Endothelial cell of umbilical vein (primary cell): Measurements from ENCODE around the gene BZW1. TPM values are rescaled to one million over a fixed set of nuclear protein-coding genes. Genes with fewer than 3 reads are reported as not detected.
A peak's percentile ranks its signal among the peaks of the same experiment; 100 is the strongest.

Source experiments
- BruUV-seq: library from RNA; stranded (reverse); fragments of 400-500 nt; replicated peaks from 2 replicates; lab custom pipeline; 2021; lab: Mats Ljungman, UMichigan
- CTCF ChIA-PET: fragments of 300-600, 350-600 bp; sonication (Branson Sonifier 250); formaldehyde crosslinking; loops from one replicate; lab custom pipeline; 2021; ENCODE audit warnings: antibody characterized with exemption, inconsistent platforms; lab: Charles Lee
- POLR2A ChIA-PET: fragments of 300-600, 350-600 bp; sonication (Branson Sonifier 250); formaldehyde crosslinking; loops from one replicate; lab custom pipeline; 2021; ENCODE audit warnings: antibody characterized with exemption, inconsistent platforms; lab: Charles Lee
- DNase-seq: peaks from one replicate; pipeline ENCODE4 v3.0.0-alpha.2; 2011; ENCODE audit warnings: low read depth, low spot score
- FAIRE-seq: peaks from 2 replicates; lab custom pipeline; 2011; peaks lifted over from hg19 to GRCh38; lab: Jason Lieb, UNC
- H2AFZ ChIP-seq: 2 replicates; pipeline ENCODE4 v1.6.0; 2012; ENCODE audit warnings: low read depth, low read length, control low read depth, inconsistent platforms
- H3K27ac ChIP-seq: 2 replicates; pipeline ENCODE4 v1.5.1; 2011; ENCODE audit warnings: low read depth, mild to moderate bottlenecking, control low read depth, low read length, moderate library complexity; ENCODE audit not compliant: insufficient read depth
- H3K27me3 ChIP-seq, 2 experiments: 2 replicates each; pipeline versions ENCODE4 v1.6.0 to v1.6.1; 2011; ENCODE audit warnings: low read length in 2 of 2, mixed read lengths in 1 of 2; ENCODE audit not compliant: control insufficient read depth in 2 of 2, insufficient read depth in 2 of 2
- H3K36me3 ChIP-seq, 2 experiments: 2 replicates in 1 of 2; 3 replicates in 1 of 2; pipeline ENCODE4 v1.5.1; 2011; ENCODE audit warnings: low read length in 2 of 2, mild to moderate bottlenecking in 1 of 2, moderate library complexity in 1 of 2; ENCODE audit not compliant: control insufficient read depth in 2 of 2, insufficient read depth in 2 of 2; ENCODE audit errors: extremely low read depth in 1 of 2
- H3K4me1 ChIP-seq: 3 replicates; pipeline ENCODE4 v1.5.1; 2011; ENCODE audit warnings: mild to moderate bottlenecking, low read length; ENCODE audit not compliant: control insufficient read depth, insufficient read depth; ENCODE audit errors: extremely low read depth
- H3K4me2 ChIP-seq: 2 replicates; pipeline ENCODE4 v1.6.1; 2011; ENCODE audit warnings: low read length, control low read depth, mixed read lengths; ENCODE audit not compliant: insufficient read depth
- H3K4me3 ChIP-seq, 3 experiments: fragments of 200-600 bp in 1 of 3; sonication (generic), shearing (Covaris generic) in 1 of 3; replicated peaks in 1 of 3; 2 replicates each; pipeline ENCODE4 v1.5.1; 2011 to 2016; ENCODE audit warnings: control low read depth in 3 of 3, low read length in 3 of 3, mild to moderate bottlenecking in 2 of 3, inconsistent platforms in 1 of 3, low read depth in 1 of 3, moderate library complexity in 1 of 3; ENCODE audit not compliant: insufficient read depth in 1 of 3
- H3K79me2 ChIP-seq: 2 replicates; pipeline ENCODE4 v1.6.0; 2012; ENCODE audit warnings: low read length, inconsistent platforms; ENCODE audit not compliant: control insufficient read depth, insufficient read depth
- H3K9ac ChIP-seq: replicated peaks from 2 replicates; pipeline ENCODE3; 2011; ENCODE audit warnings: low read length, control low read depth; ENCODE audit not compliant: insufficient read depth; ENCODE audit errors: extremely low read depth
- H3K9me1 ChIP-seq: replicated peaks from 3 replicates; pipeline ENCODE4 v1.6.0; 2011; ENCODE audit warnings: mild to moderate bottlenecking, low read length; ENCODE audit not compliant: control insufficient read depth, insufficient read depth; ENCODE audit errors: extremely low read depth
- H3K9me3 ChIP-seq: replicated peaks from 2 replicates; pipeline ENCODE4 v1.5.1; 2012; ENCODE audit warnings: low read length, inconsistent platforms; ENCODE audit not compliant: control insufficient read depth, insufficient read depth
- H4K20me1 ChIP-seq: replicated peaks from 2 replicates; pipeline ENCODE3; 2011; ENCODE audit warnings: mild to moderate bottlenecking, low read length; ENCODE audit not compliant: control insufficient read depth, insufficient read depth; ENCODE audit errors: extremely low read depth
- CTCF ChIP-seq, 2 donors: IDR thresholded peaks; 1 replicate in 1 of 2; 2 replicates in 1 of 2; pipeline ENCODE4 v1.5.1; 2011; ENCODE audit warnings: low read length in 2 of 2, mild to moderate bottlenecking in 2 of 2, moderate library complexity in 2 of 2, control low read depth in 1 of 2, inconsistent platforms in 1 of 2, low read depth in 1 of 2; ENCODE audit not compliant: insufficient read depth in 1 of 2; ENCODE audit errors: extremely low read depth in 1 of 2
- EZH2 ChIP-seq: IDR thresholded peaks from 2 replicates; pipeline ENCODE4 v1.6.1; 2012; ENCODE audit warnings: borderline replicate concordance, low read depth, mild to moderate bottlenecking, moderate library complexity, low read length, inconsistent platforms; ENCODE audit not compliant: severe bottlenecking
- FOS ChIP-seq: IDR thresholded peaks from 2 replicates; pipeline ENCODE4 v1.6.1; 2011; ENCODE audit warnings: mild to moderate bottlenecking, low read length, moderate library complexity, borderline replicate concordance; ENCODE audit not compliant: insufficient read depth
- GATA2 ChIP-seq: IDR thresholded peaks from 2 replicates; pipeline ENCODE4 v1.7.0; 2011; ENCODE audit warnings: low read depth, mild to moderate bottlenecking, moderate library complexity, mixed read lengths, low read length; ENCODE audit not compliant: insufficient read length, insufficient read depth
- JUN ChIP-seq: IDR thresholded peaks from 2 replicates; pipeline ENCODE4 v1.6.1; 2011; ENCODE audit warnings: borderline replicate concordance, low read depth; ENCODE audit not compliant: insufficient read length, insufficient read depth
- MAX ChIP-seq: IDR thresholded peaks from 2 replicates; pipeline ENCODE4 v1.6.1; 2011; ENCODE audit not compliant: insufficient read depth, insufficient read length
- MYC ChIP-seq: IDR thresholded peaks from one replicate; pipeline ENCODE4 v1.6.1; 2011; ENCODE audit warnings: mild to moderate bottlenecking, low read depth, low read length
- POLR2A ChIP-seq: IDR thresholded peaks from 2 replicates; pipeline ENCODE4 v1.6.1; 2012; ENCODE audit warnings: low read depth, mild to moderate bottlenecking, control low read depth, low read length
- POLR2AphosphoS5 ChIP-seq: IDR thresholded peaks from 2 replicates; pipeline ENCODE4 v1.6.1; 2012; ENCODE audit warnings: low read depth, mild to moderate bottlenecking, control low read depth, low read length, moderate library complexity; ENCODE audit not compliant: insufficient read depth
- dilution Hi-C: fragments of 300-500 bp; cut with MboI; formaldehyde crosslinking; loops from one replicate; pipeline ENCODE4 v1.15.0; 2019; ENCODE audit warnings: low sequenced_read_pairs; ENCODE audit not compliant: extremely low pct_ligation_motif_present
- intact Hi-C: fragments of 100-400 bp; cut with micrococcal nuclease; formaldehyde crosslinking; loops from one replicate; pipeline ENCODE4 v1.10.0; 2022
- polyA plus RNA-seq, 4 experiments: library from polyadenylated mRNA; depleted of rRNA in 3 of 4; stranded (reverse) in 3 of 4; unstranded in 1 of 4; fragments of >200 nt; gene quantifications; 2 replicates each; pipeline versions ENCODE4 v1.2.1 to v1.2.3, GENCODE V29; 2011 to 2012; ENCODE audit warnings: missing spikeins in 1 of 4
- total RNA-seq: library from RNA; stranded (reverse); gene quantifications from 2 replicates; pipeline ENCODE4 v1.2.3, GENCODE V29; 2021

The BZW1 gene
- total and polyA plus RNA-seq, 2 donors (not counting 3 experiments of a cell fraction or from before 2014, with no cell fraction given): 174 to 353 TPM

GRCh38 chr2:200871151-200871550 is 59.4 kb downstream of the BZW1 start:
- H3K27ac ChIP-seq: no peak overlapping the region
- intact Hi-C loops: no loop called here
- FAIRE-seq (no peak), DNase-seq (no peak)
- no TSS peak for BruUV-seq
- H3K9me1 ChIP-seq: no peaks in the 10 kb centered on the region
- no peak overlapping the region for H3K9ac ChIP-seq
- CTCF ChIA-PET: no interaction called here
- H3K27me3 ChIP-seq: no peaks in the 10 kb centered on the region
- H2AFZ ChIP-seq: no peak overlapping the region
- peaks cover 3% of the 10 kb centered on the region for H3K4me1 ChIP-seq
- H3K4me2 ChIP-seq: no peak overlapping the region
- no peaks in the 10 kb centered on the region for H4K20me1 ChIP-seq
- H3K9me3 ChIP-seq: no peaks in the 10 kb centered on the region
- dilution Hi-C loops: no loop called here
- no peak overlapping the region for H3K4me3 ChIP-seq
- no peak for TF ChIP-seq JUN
- no peaks in the 10 kb centered on the region for H3K79me2 ChIP-seq
- H3K36me3 ChIP-seq: no peaks in the 10 kb centered on the region
- POLR2A ChIA-PET: no interaction called here

DNA sequence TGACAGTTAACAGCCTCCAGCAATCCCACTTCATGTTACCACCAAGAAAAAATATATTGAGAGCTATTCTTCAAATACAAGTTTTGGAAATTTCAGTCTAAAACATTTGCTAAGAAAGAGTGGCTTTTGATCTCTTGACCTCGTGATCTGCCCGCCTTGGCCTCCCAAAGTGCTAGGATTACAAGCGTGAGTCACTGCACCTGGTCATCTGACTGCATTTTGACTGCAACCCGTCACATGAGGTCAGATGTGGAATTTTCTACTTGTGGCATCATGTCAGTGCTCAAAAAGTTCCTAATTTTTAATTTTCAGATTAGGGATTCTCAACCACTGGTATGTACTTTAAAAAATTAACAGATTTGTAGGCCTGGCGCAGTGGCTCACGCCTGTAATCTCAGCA is 61.9 kb downstream of the BZW1 start:
- ChIA-PET CTCF (no interaction called here), POLR2A (no interaction called here)
- intact Hi-C loops: no loop called here

More for the DNA sequence above, 61.9 kb downstream of the BZW1 start:
- Histone ChIP-seq H3K9ac (no peak overlapping the region), H4K20me1 (no peaks in the 10 kb centered on the region), H3K27ac (no peak overlapping the region), H3K9me1 (no peaks in the 10 kb centered on the region), H3K4me2 (no peak overlapping the region), H3K36me3 (peaks cover 0 to 4% of the 10 kb centered on the region in 2 experiments), H3K27me3 (no peaks in the 10 kb centered on the region), H3K4me3 (no peak overlapping the region), H3K9me3 (no peaks in the 10 kb centered on the region), H3K4me1 (no peaks in the 10 kb centered on the region), H3K79me2 (no peaks in the 10 kb centered on the region), H2AFZ (no peak overlapping the region)
- DNase-seq (no peak), FAIRE-seq (peak; percentile 54)
- dilution Hi-C loops: no loop called here
- no peak for TF ChIP-seq CTCF (IDR thresholded peaks at IDR 0.05; ENCODE audit: extremely low read depth in 1 of 2, insufficient read depth in 1 of 2, low read depth in 1 of 2, low read length in 2 of 2)
- no peak for TF ChIP-seq EZH2
- TF ChIP-seq GATA2: no peak
- no peak for TF ChIP-seq POLR2A
- TF ChIP-seq MYC: no peak
- no peak for TF ChIP-seq MAX
- no peak for TF ChIP-seq JUN
- no peak for TF ChIP-seq FOS
- TF ChIP-seq POLR2AphosphoS5: no peak
- no TSS peak for BruUV-seq
